Stimulated activated CD8-positive, alpha-beta memory T cell treated with anti-CD3 and anti-CD28 coated beads, Interleukin-15, amount 100 ng/mL, for 4 hours (primary cell): ENCODE results near the gene CARS1.
"Not testable (repeated sequence)": the region's sequence is repeated elsewhere in the genome, so short reads cannot be mapped to it uniquely, and the experiment has no call there.

Source experiments
- DNase-seq, 2 donors: peaks; one replicate each; pipeline ENCODE4 v3.0.0-alpha.2; 2020; ENCODE audit warnings: low read depth in 2 of 2

CARS1 gene

GRCh38 chr11:3089236-3090061 lies 32.2 kb upstream of the CARS1 start:
- DNase-seq = no peak

- no peak for DNase-seq
These were observed 31.6 kb upstream of the CARS1 start for GRCh38 chr11:3088806-3089205.

GRCh38 chr11:3087821-3088800 lies 30.9 kb upstream of the CARS1 start:
- no peak for DNase-seq

GRCh38 chr11:3087373-3087772 lies 30.1 kb upstream of the CARS1 start:
- no peak for DNase-seq

GRCh38 chr11:3086671-3087150 lies 29.5 kb upstream of the CARS1 start:
- no peak for DNase-seq

- no peak for DNase-seq
These were observed 28.9 kb upstream of the CARS1 start for GRCh38 chr11:3086114-3086513.

- no peak for DNase-seq
These were observed 27.8 kb upstream of the CARS1 start for GRCh38 chr11:3085052-3085451.

GRCh38 chr11:3083321-3083720 lies 26.1 kb upstream of the CARS1 start:
- DNase-seq = no peak

- DNase-seq = no peak
These were observed 24.1 kb upstream of the CARS1 start for GRCh38 chr11:3081386-3081751.

- DNase-seq = no peak
These were observed 23.6 kb upstream of the CARS1 start for GRCh38 chr11:3080733-3081385.

GRCh38 chr11:3080104-3080503 lies 22.9 kb upstream of the CARS1 start:
- DNase-seq = no peak

GRCh38 chr11:3077846-3078440 lies 20.7 kb upstream of the CARS1 start:
- DNase-seq = no peak

GRCh38 chr11:3077189-3077836 lies 20.1 kb upstream of the CARS1 start:
- DNase-seq = no peak

GRCh38 chr11:3074912-3075589 lies 17.8 kb upstream of the CARS1 start:
- DNase-seq = no peak

- DNase-seq = no peak
These were observed 15.8 kb upstream of the CARS1 start for GRCh38 chr11:3073029-3073435.

- no peak for DNase-seq
These were observed 12.2 kb upstream of the CARS1 start for GRCh38 chr11:3069425-3069824.

- not testable (repeated sequence) for DNase-seq
These were observed 9.1 kb upstream of the CARS1 start for GRCh38 chr11:3066308-3066707.

- not testable (repeated sequence) for DNase-seq
These were observed 7.5 kb upstream of the CARS1 start for GRCh38 chr11:3064709-3065108.

GRCh38 chr11:3063876-3064275 lies 6.7 kb upstream of the CARS1 start:
- not testable (repeated sequence) for DNase-seq

GRCh38 chr11:3063432-3063831 lies 6.2 kb upstream of the CARS1 start:
- not testable (repeated sequence) for DNase-seq
